IPS-18a (cell line): Measurements from ENCODE around the gene BID.
"Not testable (repeated sequence)": the region's sequence is repeated elsewhere in the genome, so short reads cannot be mapped to it uniquely, and the experiment has no call there.

ENCODE experiments used
- H3K27ac ChIP-seq: one replicate; pipeline ENCODE4 v1.5.1; 2013; ENCODE audit warnings: low read length
- H3K27me3 ChIP-seq: one replicate; pipeline ENCODE4 v1.6.1; 2013; ENCODE audit warnings: mild to moderate bottlenecking, low read length; ENCODE audit not compliant: control insufficient read depth, insufficient read depth
- H3K36me3 ChIP-seq: one replicate; pipeline ENCODE4 v1.6.1; 2013; ENCODE audit warnings: low read depth, low read length; ENCODE audit not compliant: control insufficient read depth
- H3K4me1 ChIP-seq: one replicate; pipeline ENCODE4 v1.6.1; 2013; ENCODE audit warnings: low read depth, low read length; ENCODE audit not compliant: control insufficient read depth
- H3K4me3 ChIP-seq: one replicate; pipeline ENCODE4 v1.5.1; 2013; ENCODE audit warnings: low read length
- H3K9ac ChIP-seq: one replicate; pipeline ENCODE4 v1.6.1; 2013; ENCODE audit warnings: mild to moderate bottlenecking, low read length, moderate library complexity
- H3K9me3 ChIP-seq: one replicate; pipeline ENCODE4 v1.6.1; 2013; ENCODE audit warnings: low read depth, low read length; ENCODE audit not compliant: control insufficient read depth

Gene BID

DNA sequence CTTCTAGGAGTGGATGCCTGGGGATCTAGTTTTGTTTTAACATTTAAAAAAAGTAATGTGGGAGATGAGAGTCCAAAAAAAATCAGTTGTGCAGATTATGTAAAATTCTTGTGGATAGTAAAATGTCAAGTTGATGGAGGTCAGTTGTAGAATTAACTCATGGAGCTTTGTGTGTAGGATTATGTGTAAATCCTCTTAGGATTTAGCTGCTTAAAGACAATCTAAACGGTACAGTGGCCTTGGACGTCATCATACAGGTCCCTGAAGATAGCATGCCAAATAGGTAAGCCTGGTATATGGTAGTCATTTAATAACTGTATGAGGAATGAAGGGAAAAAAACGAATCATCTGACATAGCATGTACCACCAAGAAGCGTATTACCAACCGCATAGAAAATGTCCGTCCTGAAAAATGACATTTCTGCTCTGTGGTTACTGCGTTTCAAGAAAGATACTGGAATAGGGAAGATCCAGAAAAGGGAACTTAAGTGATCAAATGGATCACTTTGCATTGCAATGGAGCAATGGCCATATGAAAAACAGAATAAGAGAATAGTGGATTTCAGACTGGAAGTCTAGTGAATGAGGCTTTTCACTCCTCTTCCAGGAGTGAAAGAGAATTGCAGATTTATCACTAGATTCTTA, 74.5 kb downstream of the BID start:
- Histone ChIP-seq H3K4me3 (no peak overlapping the region), H3K36me3 (peaks cover under 1% of the 10 kb centered on the region)

DNA sequence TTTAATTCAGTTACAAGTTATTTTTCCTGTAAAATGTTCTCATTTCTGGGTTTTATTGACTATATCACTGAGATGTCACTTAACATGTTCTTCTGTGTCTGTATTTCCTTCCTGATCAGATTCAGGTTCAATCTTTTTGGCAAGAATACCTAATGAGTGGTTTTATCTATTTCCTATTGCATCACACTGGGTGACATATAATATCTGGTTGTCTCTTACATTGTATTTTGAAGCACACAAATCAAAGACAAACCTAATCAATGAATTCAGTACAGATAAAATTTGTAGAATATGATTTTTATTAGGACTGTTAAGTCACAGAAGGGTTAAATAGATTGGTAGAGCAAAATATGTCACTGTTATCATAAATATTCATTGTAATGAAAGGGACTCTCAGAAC, 75.3 kb downstream of the BID start:
- Histone ChIP-seq H3K4me3 (no peak overlapping the region), H3K9me3 (no peaks in the 10 kb centered on the region), H3K27me3 (no peaks in the 10 kb centered on the region), H3K27ac (no peak overlapping the region), H3K4me1 (peaks cover 17% of the 10 kb centered on the region), H3K36me3 (peaks cover 3% of the 10 kb centered on the region), H3K9ac (no peak overlapping the region)

More for the DNA sequence above, 74.5 kb downstream of the BID start:
- H3K9me3 ChIP-seq = no peaks in the 10 kb centered on the region
- H3K9ac ChIP-seq = no peak overlapping the region
- no peak overlapping the region for H3K27ac ChIP-seq
- no peaks in the 10 kb centered on the region for H3K27me3 ChIP-seq
- peaks cover 17% of the 10 kb centered on the region for H3K4me1 ChIP-seq

DNA sequence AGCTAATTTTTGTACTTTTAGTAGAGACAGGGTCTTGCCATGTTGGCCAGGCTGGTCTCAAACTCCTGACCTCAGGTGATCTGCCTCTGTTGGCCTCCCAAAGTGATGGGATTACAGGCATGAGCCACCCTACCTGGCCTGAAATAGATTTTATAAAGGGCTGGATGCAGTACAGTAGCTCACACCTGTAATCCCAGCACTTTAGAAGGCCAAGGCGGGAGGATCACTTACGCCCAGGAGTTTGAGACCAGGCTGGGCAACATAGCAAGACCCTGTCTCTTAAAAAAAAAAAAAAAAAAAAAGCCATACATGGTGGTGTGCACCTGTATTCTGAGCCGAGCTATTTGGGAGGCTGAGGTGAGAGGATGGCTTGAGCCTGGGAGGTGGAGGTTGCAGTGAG, 76.0 kb downstream of the BID start:
- not testable (repeated sequence) for H3K27me3 ChIP-seq, H3K36me3 ChIP-seq, H3K27ac ChIP-seq, H3K9me3 ChIP-seq, H3K4me3 ChIP-seq, H3K9ac ChIP-seq
- H3K4me1 ChIP-seq = peaks cover 17% of the 10 kb centered on the region

DNA sequence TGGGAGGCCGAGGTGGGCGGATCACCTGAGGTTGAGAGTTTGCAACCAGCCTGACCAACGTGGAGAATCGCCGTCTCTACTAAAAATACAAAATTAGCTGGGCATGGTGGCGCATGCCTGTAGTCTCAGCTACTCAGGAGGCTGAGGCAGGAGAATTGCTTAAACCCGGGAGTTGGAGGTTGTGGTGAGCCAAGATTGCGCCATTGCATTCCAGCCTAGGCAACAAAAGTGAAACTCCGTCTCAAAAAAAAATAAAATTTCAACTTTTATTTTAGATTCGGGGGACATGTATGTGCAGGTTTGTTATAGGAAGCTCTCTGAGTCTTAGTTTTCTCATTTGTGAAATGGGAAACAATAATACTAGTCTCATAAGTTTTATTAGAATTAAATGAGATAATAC, 77.1 kb downstream of the BID start:
- H3K9ac ChIP-seq = not testable (repeated sequence)

DNA sequence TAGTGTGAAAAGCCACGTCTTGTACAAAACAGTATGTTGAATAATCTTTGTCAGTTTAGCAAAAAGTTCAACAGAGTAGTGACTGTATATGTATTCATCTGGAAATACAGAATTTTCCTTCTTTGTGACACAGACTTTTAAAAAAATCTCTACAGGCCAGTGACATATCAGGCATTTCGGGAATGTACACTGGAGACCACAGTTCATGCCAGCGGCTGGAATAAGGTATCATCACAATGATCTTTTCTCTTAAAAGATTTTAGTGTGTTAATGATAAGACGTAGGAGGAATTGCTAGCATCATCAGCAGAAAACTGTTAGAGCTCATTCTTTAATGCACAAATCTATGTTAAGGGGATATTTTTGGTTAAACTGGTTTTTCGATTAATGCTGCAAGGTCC, 78.3 kb downstream of the BID start:
- H3K36me3 ChIP-seq = peaks cover 8% of the 10 kb centered on the region
- no peak overlapping the region for H3K4me3 ChIP-seq
- H3K27ac ChIP-seq = no peak overlapping the region
- no peaks in the 10 kb centered on the region for H3K27me3 ChIP-seq
- H3K9me3 ChIP-seq = no peaks in the 10 kb centered on the region
- H3K4me1 ChIP-seq = peaks cover 14% of the 10 kb centered on the region
- H3K9ac ChIP-seq = no peak overlapping the region

More for the DNA sequence above, 77.1 kb downstream of the BID start:
- peaks cover 17% of the 10 kb centered on the region for H3K4me1 ChIP-seq
- H3K27ac ChIP-seq, H3K4me3 ChIP-seq, H3K27me3 ChIP-seq, H3K36me3 ChIP-seq, H3K9me3 ChIP-seq: not testable (repeated sequence)

DNA sequence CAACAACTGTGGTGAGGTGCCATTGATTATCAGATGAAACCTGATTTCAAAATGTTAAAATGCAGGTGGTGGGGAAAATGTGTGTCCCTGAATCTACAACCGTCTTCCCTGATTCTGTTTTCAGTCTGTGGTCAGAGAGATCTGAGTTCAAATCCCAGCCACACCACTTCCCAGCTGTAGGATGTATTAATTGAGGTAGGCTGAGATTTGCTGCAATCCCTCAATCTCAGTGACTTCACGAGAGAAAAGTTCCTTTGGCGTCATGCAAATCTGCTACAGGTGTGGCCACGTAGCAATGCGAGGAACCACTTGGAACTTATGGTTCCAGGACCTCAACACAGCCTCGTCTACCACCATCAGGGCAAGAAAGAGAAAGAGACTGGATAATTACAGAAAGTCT, 79.5 kb downstream of the BID start:
- Histone ChIP-seq H3K4me1 (peaks cover 2% of the 10 kb centered on the region), H3K9ac (no peak overlapping the region)

DNA sequence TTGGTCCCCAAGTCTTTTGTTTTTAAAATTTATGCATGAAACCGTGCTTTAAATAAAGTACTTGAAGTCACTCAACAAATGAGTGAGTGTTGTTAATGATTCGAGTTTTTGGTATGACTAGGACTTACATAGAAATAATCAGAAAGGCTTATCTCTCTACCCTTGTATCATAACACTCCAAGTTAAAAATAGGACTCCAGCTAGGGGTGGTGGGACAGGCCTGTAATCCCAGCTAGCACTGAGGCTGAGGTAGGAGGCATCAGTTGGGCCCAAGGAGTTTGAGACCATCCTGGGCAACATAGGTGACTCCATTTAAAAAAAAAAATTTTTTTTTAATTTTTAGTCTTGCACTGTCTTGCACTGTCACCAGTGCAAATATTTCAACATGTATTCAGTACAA, 80.1 kb downstream of the BID start:
- Histone ChIP-seq H3K4me3 (no peak overlapping the region), H3K27me3 (no peaks in the 10 kb centered on the region), H3K36me3 (peaks cover 8% of the 10 kb centered on the region), H3K9me3 (no peaks in the 10 kb centered on the region), H3K9ac (no peak overlapping the region), H3K4me1 (no peaks in the 10 kb centered on the region), H3K27ac (no peak overlapping the region)

More for the DNA sequence above, 79.5 kb downstream of the BID start:
- Histone ChIP-seq H3K4me3 (no peak overlapping the region), H3K9me3 (no peaks in the 10 kb centered on the region), H3K36me3 (peaks cover 8% of the 10 kb centered on the region), H3K27me3 (no peaks in the 10 kb centered on the region), H3K27ac (no peak overlapping the region)

DNA sequence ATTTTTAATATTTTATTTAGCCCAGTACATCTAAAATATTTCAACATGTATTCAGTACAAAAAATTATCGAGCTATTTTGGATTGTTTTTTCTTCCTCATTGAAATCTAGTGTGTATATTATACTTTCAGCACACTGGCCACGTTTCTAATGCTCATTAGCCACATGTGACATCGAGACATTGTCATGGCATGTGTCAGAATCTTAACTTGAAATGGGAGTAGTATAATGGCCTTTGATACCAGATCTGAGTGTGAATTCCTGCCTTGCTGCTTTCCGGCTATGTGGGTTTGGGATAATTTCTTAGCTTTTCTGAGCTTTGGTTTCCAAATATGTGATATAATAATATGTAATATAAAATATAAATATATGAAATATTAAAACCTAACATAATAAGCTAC, 81.4 kb downstream of the BID start:
- Histone ChIP-seq H3K9ac (no peak overlapping the region), H3K27me3 (no peaks in the 10 kb centered on the region), H3K4me1 (no peaks in the 10 kb centered on the region), H3K4me3 (no peak overlapping the region), H3K9me3 (no peaks in the 10 kb centered on the region), H3K36me3 (peaks cover 8% of the 10 kb centered on the region), H3K27ac (no peak overlapping the region)

DNA sequence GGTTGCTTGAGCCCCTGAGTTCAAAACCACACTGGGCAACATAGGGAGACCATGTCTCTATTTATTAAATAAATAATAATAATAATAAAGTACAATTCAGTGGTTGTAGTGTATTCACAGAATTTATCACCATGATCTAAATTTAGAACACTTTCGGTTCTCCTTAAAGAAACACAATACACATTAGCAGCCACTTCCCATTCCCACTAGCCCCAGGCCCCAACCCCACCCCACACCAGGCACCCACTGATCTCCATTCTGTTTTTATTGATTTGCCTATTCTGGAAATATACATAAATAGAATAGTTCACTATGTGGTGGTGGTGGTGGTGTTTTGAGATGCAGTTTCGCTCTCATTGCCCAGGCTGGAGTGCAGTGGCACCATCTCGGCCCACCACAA, 90.0 kb downstream of the BID start:
- Histone ChIP-seq H3K4me3 (no peak overlapping the region), H3K9ac (no peak overlapping the region), H3K4me1 (no peaks in the 10 kb centered on the region), H3K27ac (no peak overlapping the region), H3K9me3 (no peaks in the 10 kb centered on the region), H3K36me3 (no peaks in the 10 kb centered on the region), H3K27me3 (no peaks in the 10 kb centered on the region)
